GM12874 (cell line): ENCODE results near the gene C1QA.

ENCODE experiments used
- CTCF ChIP-seq: IDR thresholded peaks from 2 replicates; pipeline ENCODE4 v1.5.1; 2011; ENCODE audit warnings: low read depth, mild to moderate bottlenecking, control low read depth, low read length, moderate library complexity; ENCODE audit not compliant: insufficient read depth

C1QA gene

GRCh38 chr1:22643381-22643780 lies 7.0 kb downstream of the C1QA start, which contains the start of gene C1QC:
TSS of gene C1QC (plus strand) at chr1:22643633. CDS start at chr1:22644024, 391 bp downstream.
- TF ChIP-seq CTCF = no peak

- TF ChIP-seq CTCF = no peak
Observed at GRCh38 chr1:22643928-22644327, 7.5 kb downstream of the C1QA start.

GRCh38 chr1:22645931-22646330 lies 9.5 kb downstream of the C1QA start:
- no peak for TF ChIP-seq CTCF

- TF ChIP-seq CTCF = no peak
Observed at GRCh38 chr1:22646384-22646783, 10.0 kb downstream of the C1QA start.

GRCh38 chr1:22650089-22650693 lies 13.8 kb downstream of the C1QA start:
- no peak for TF ChIP-seq CTCF

- TF ChIP-seq CTCF = no peak
Observed at GRCh38 chr1:22651941-22652856, 15.8 kb downstream of the C1QA start.

- TF ChIP-seq CTCF = no peak
Observed at GRCh38 chr1:22652881-22653316, 16.5 kb downstream of the C1QA start, which contains the start of gene C1QB. TSS of gene C1QB (plus strand) at chr1:22653236. CDS start at chr1:22659463, 6,227 bp downstream.
